Measurements from ENCODE around the gene CCL21. TPM values are rescaled to one million over a fixed set of nuclear protein-coding genes. Genes with fewer than 3 reads are reported as not detected.

The CCL21 gene
- total and polyA plus RNA-seq, 2 of the 13 experiments (the other 11 are each of a cell fraction or from before 2014, with no cell fraction given): not detected

GRCh38 chr9:34701023-34701768 lies 8.7 kb downstream of the CCL21 start (continued):
- TF ChIP-seq ZNF704 (CRISPR knock-in tag; IDR thresholded peaks at IDR 0.05; ENCODE audit: borderline replicate concordance) (no peak), LBX2 (CRISPR knock-in tag; IDR thresholded peaks at IDR 0.05; ENCODE audit: borderline replicate concordance) (0 out of 2 replicates have a peak, but pooled peaks have one; percentile 25)

GRCh38 chr9:34694811-34695210 lies 15.1 kb downstream of the CCL21 start:
- TF ChIP-seq ATF7 (IDR thresholded peaks at IDR 0.05): 0 out of 2 replicates have a peak, but pooled peaks have one; percentile 51
- TF ChIP-seq ATF7 (CRISPR knock-in tag; IDR thresholded peaks at IDR 0.05): no peak
- no peak for TF ChIP-seq ZC3H13 (CRISPR knock-in tag; IDR thresholded peaks at IDR 0.05)
- BruUV-seq (replicated peaks): no TSS peak

More at GRCh38 chr9:34694811-34695210, 15.1 kb downstream of the CCL21 start:
- Histone ChIP-seq H3K36me3 (replicated peaks in 1 of 2; ENCODE audit: control insufficient read depth in 1 of 2, insufficient read depth in 2 of 2, low read length in 2 of 2) (no peaks in the 10 kb centered on the region), H3K27ac (ENCODE audit: extremely low read length, insufficient read depth, low read length) (no peak overlapping the region), H3K4me1 (ENCODE audit: insufficient read depth, low read length) (peaks cover 14% of the 10 kb centered on the region), H3K4me2 (ENCODE audit: low read depth, low read length) (no peak overlapping the region), H3K79me2 (ENCODE audit: insufficient read depth, low read length) (no peaks in the 10 kb centered on the region), H4K20me1 (ENCODE audit: insufficient read depth, low read length) (no peaks in the 10 kb centered on the region), H3K9me3 (ENCODE audit: low read length) (no peaks in the 10 kb centered on the region), H3K4me3 (replicated peaks in 1 of 3; ENCODE audit: insufficient read depth in 1 of 3, low read depth in 2 of 3, low read length in 3 of 3) (no peak overlapping the region), H2AFZ (ENCODE audit: low read length) (no peak overlapping the region), H3K9ac (ENCODE audit: insufficient read depth, low read depth, low read length) (no peak overlapping the region), H3K27me3 (ENCODE audit: control insufficient read depth in 1 of 2, insufficient read depth in 2 of 2, low read length in 2 of 2) (peaks cover 4 to 10% of the 10 kb centered on the region in 2 experiments; a peak in 3 of 5 replicates)
- POLR2A ChIA-PET: no interaction called here
- CTCF ChIA-PET (ENCODE audit: low intra/inter-chr PET ratio, low total read pairs): no interaction called here
- FAIRE-seq (no peak), DNase-seq (ENCODE audit: low spot score) (no peak), ATAC-seq (no peak)
- intact Hi-C loops (cut with micrococcal nuclease; ENCODE audit: unreplicated experiment): no loop called here
- in situ Hi-C loops (cut with HindIII; ENCODE audit: extremely low pct_ligation_motif_present, low pct_unique_long_range_greater_than_20kb): no loop called here
